GM12878 (cell line): ENCODE results near the gene HIGD2B. TPM values are rescaled to one million over a fixed set of nuclear protein-coding genes. Genes with fewer than 3 reads are reported as not detected.

ENCODE experiments used
- ATAC-seq: fragments of 200-7000 bp; cut with Tn5 transposase; 3 replicates; pipeline ENCODE4 v1.9.1; 2020; ENCODE audit warnings: mild to moderate bottlenecking, moderate library complexity
- BruUV-seq: library from RNA; stranded (reverse); fragments of 400-500 nt; replicated peaks from 2 replicates; lab custom pipeline; 2021; lab: Mats Ljungman, UMichigan
- CTCF ChIA-PET: fragments of 300-600 bp; sonication (Branson Sonifier 250); formaldehyde crosslinking; extraction: SDS; loops from one replicate; lab custom pipeline; 2021; ENCODE audit warnings: inconsistent platforms; lab: Yijun Ruan, JAX
- POLR2A ChIA-PET: fragments of 350-600 bp; formaldehyde crosslinking; extraction: SDS; loops from one replicate; lab custom pipeline; 2021; ENCODE audit warnings: inconsistent platforms; lab: Charles Lee
- RAD21 ChIA-PET: fragments of 300-600 bp; sonication (Branson Sonifier 250); formaldehyde crosslinking; loops from one replicate; lab custom pipeline; 2023; ENCODE audit warnings: antibody characterized with exemption; ENCODE audit not compliant: unreplicated experiment; lab: Charles Lee
- SMC1A ChIA-PET: fragments of 300-600 bp; sonication (Branson Sonifier 250); formaldehyde crosslinking; loops from one replicate; lab custom pipeline; 2023; ENCODE audit not compliant: unreplicated experiment, uncharacterized antibody; lab: Charles Lee
- DNase-seq: peaks from one replicate; pipeline ENCODE4 v3.0.0-alpha.2; 2011; ENCODE audit warnings: low read depth, low spot score
- FAIRE-seq: peaks from 3 replicates; lab custom pipeline; 2011; peaks lifted over from hg19 to GRCh38; lab: Jason Lieb, UNC
- H2AFZ ChIP-seq: 2 replicates; pipeline ENCODE4 v1.6.0; 2011; ENCODE audit warnings: low read depth, low read length, control low read depth; ENCODE audit not compliant: control insufficient read depth
- H3K27ac ChIP-seq: 2 replicates; pipeline ENCODE4 v1.5.1; 2011; ENCODE audit warnings: control low read depth; ENCODE audit not compliant: control insufficient read depth, insufficient read depth
- H3K27me3 ChIP-seq, 2 experiments: replicated peaks in 1 of 2; 2 replicates each; pipeline versions ENCODE4 v1.6.0 to v1.6.1; 2011; ENCODE audit warnings: low read length in 1 of 2; ENCODE audit not compliant: control insufficient read depth in 2 of 2, insufficient read depth in 2 of 2
- H3K36me3 ChIP-seq, 2 experiments: 2 replicates each; pipeline ENCODE4 v1.5.1; 2011; ENCODE audit warnings: low read length in 1 of 2; ENCODE audit not compliant: control insufficient read depth in 2 of 2, insufficient read depth in 2 of 2
- H3K4me1 ChIP-seq: 2 replicates; pipeline ENCODE4 v1.6.1; 2011; ENCODE audit warnings: mild to moderate bottlenecking, low read length, moderate library complexity, mixed read lengths; ENCODE audit not compliant: control insufficient read depth, insufficient read depth
- H3K4me2 ChIP-seq: 2 replicates; pipeline ENCODE4 v1.6.0; 2011; ENCODE audit warnings: control low read depth; ENCODE audit not compliant: control insufficient read depth, insufficient read depth
- H3K4me3 ChIP-seq: fragments of 200-600 bp; sonication (generic); 2 replicates; pipeline ENCODE4 v1.5.1; 2016
- H3K79me2 ChIP-seq: 2 replicates; pipeline ENCODE4 v1.6.0; 2011; ENCODE audit warnings: low read length; ENCODE audit not compliant: control insufficient read depth, insufficient read depth
- H3K9ac ChIP-seq: 2 replicates; pipeline ENCODE4 v1.8.0; 2011; ENCODE audit warnings: low read length, control low read depth, mixed read lengths; ENCODE audit not compliant: control insufficient read depth, insufficient read depth
- H3K9me3 ChIP-seq: replicated peaks from 3 replicates; pipeline ENCODE4 v1.5.1; 2011; ENCODE audit warnings: mild to moderate bottlenecking, low read length; ENCODE audit not compliant: control insufficient read depth, insufficient read depth
- H4K20me1 ChIP-seq: 2 replicates; pipeline ENCODE4 v1.6.0; 2011; ENCODE audit not compliant: control insufficient read depth, insufficient read depth
- IKZF2 ChIP-seq, 2 experiments: fragments of 450-650 bp; IDR thresholded peaks; 2 replicates each; pipeline ENCODE4 v1.6.1; 2017; ENCODE audit warnings: mild to moderate bottlenecking in 2 of 2, moderate library complexity in 2 of 2
- KAT2A ChIP-seq: conservative IDR thresholded peaks from 2 replicates; pipeline ENCODE4 v1.6.1; 2011; ENCODE audit warnings: low read depth, low read length; ENCODE audit not compliant: control insufficient read depth
- MEF2B ChIP-seq: fragments of 450-650 bp; IDR thresholded peaks from 2 replicates; pipeline ENCODE4 v1.6.1; 2018; ENCODE audit warnings: mild to moderate bottlenecking, moderate library complexity; ENCODE audit not compliant: partially characterized antibody, poor library complexity, severe bottlenecking
- MYC ChIP-seq: IDR thresholded peaks from 2 replicates; pipeline ENCODE4 v1.6.1; 2011; ENCODE audit warnings: mild to moderate bottlenecking, low read length, moderate library complexity, inconsistent platforms; ENCODE audit not compliant: insufficient read depth, insufficient replicate concordance, insufficient read length, severe bottlenecking
- NFIC ChIP-seq: IDR thresholded peaks from 2 replicates; pipeline ENCODE4 v1.6.1; 2012; ENCODE audit warnings: low read depth, mild to moderate bottlenecking, inconsistent platforms, low read length, moderate library complexity
- NKRF ChIP-seq: fragments of 450-650 bp; conservative IDR thresholded peaks from 2 replicates; pipeline ENCODE4 v1.6.1; 2017; ENCODE audit warnings: mild to moderate bottlenecking, moderate library complexity
- PAX5 ChIP-seq: IDR thresholded peaks from 2 replicates; pipeline ENCODE4 v1.6.1; 2011; ENCODE audit warnings: low read depth, low read length, borderline replicate concordance
- RB1 ChIP-seq: fragments of 450-650 bp; formaldehyde crosslinking; IDR thresholded peaks from 2 replicates; pipeline ENCODE4 v1.6.1; 2017; ENCODE audit warnings: mild to moderate bottlenecking, borderline replicate concordance
- TBL1XR1 ChIP-seq: IDR thresholded peaks from 2 replicates; pipeline ENCODE4 v1.6.1; 2012; ENCODE audit warnings: low read depth, low read length, improper control_type of control experiment
- YBX1 ChIP-seq: fragments of 450-650 bp; IDR thresholded peaks from 2 replicates; pipeline ENCODE4 v1.6.1; 2016; ENCODE audit warnings: antibody characterized with exemption
- ZZZ3 ChIP-seq: IDR thresholded peaks from 2 replicates; pipeline ENCODE4 v1.6.1; 2011; ENCODE audit warnings: low read depth; ENCODE audit not compliant: control insufficient read depth, insufficient read length
- WGBS: methylation state at CpG from one replicate; pipeline ENCODE4 v1.1.6; 2016; ENCODE audit warnings: low lambda C conversion rate; ENCODE audit not compliant: insufficient replicate concordance, insufficient coverage; ENCODE audit errors: missing lambda C conversion rate; 5-methylcytosine and 5-hydroxymethylcytosine counted together
- in situ Hi-C: fragments of 300-500 bp; cut with MboI; formaldehyde crosslinking; loops from 9 replicates; pipeline ENCODE4 v1.14.3; 2018; ENCODE audit warnings: mixed read lengths
- intact Hi-C: fragments of 100-400 bp; cut with micrococcal nuclease; formaldehyde crosslinking; loops from one replicate; pipeline ENCODE4 v1.14.2; 2022; ENCODE audit not compliant: unreplicated experiment
- polyA plus RNA-seq, 11 experiments: library from polyadenylated mRNA; depleted of rRNA in 4 of 11; unstranded in 6 of 11; stranded (reverse) in 5 of 11; fragments of >200 nt; fragmentation: Nextera tagmentation in 4 of 11; fragmentation: Illumina TruSeq in 1 of 11; extraction: Ambion mirVana in 4 of 11; extraction: Trizol in 1 of 11; gene quantifications; 1 replicate in 1 of 11; 2 replicates in 10 of 11; pipeline versions ENCODE4 v1.2.1 to v1.2.3, GENCODE V29; 2011 to 2016; ENCODE audit warnings: inconsistent platforms in 2 of 11, missing spikeins in 2 of 11, low read depth in 1 of 11
- total RNA-seq, 4 experiments: library from RNA; depleted of rRNA in 3 of 4; stranded (reverse); fragments of >200 nt in 3 of 4; fragmentation: Illumina TruSeq in 1 of 4; extraction: Trizol in 1 of 4; gene quantifications; 2 replicates each; pipeline versions ENCODE4 v1.2.1 to v1.2.3, GENCODE V29; 2013 to 2021
- TF ChIP-seq, protein P1 (sequence below): IDR thresholded peaks from 2 replicates; pipeline ENCODE4 v1.6.1; 2011; ENCODE audit warnings: borderline replicate concordance, low read depth, mild to moderate bottlenecking, moderate library complexity, mixed read lengths, low read length; ENCODE audit not compliant: insufficient read depth; ENCODE audit errors: extremely low read length
- TF ChIP-seq, protein P2 (sequence below): IDR thresholded peaks from 2 replicates; pipeline ENCODE4 v1.6.1; 2012; ENCODE audit warnings: low read depth, low read length, improper control_type of control experiment

Gene HIGD2B
- total and polyA plus RNA-seq, 10 of the 15 experiments (the other 5 are each of a cell fraction or from before 2014, with no cell fraction given): 0.10 to 0.56 TPM; not detected in 8

DNA sequence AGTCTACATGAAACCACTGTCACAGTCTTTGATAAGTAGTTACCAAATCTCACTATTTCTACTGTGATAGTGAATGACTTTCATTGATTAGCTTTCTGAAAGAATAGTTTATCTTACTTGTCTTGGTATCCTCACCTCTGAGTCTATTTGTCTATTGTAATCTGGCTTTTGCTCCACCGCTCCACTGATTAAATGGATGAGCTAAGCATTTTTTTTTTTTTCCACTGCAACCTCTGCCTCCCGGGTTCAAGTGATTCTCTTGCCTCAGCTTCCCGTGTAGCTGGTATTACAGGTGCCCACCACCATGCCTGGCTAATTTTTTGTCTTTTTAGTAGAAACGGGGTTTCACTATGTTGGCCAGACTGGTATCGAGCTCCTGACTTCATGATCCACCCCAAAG lies 13.0 kb upstream of the HIGD2B start:
- H3K4me2 ChIP-seq: no peak overlapping the region
- in situ Hi-C loops (no loop called here), intact Hi-C loops (no loop called here)
- RAD21 ChIA-PET: no interaction called here
- H3K4me3 ChIP-seq: no peak overlapping the region
- H3K79me2 ChIP-seq: no peaks in the 10 kb centered on the region
- H3K4me1 ChIP-seq: no peaks in the 10 kb centered on the region
- 82% methylated on average over 5 of the region's 5 CpGs for WGBS
- no peaks in the 10 kb centered on the region for H3K9me3 ChIP-seq
- no peak overlapping the region for H3K27ac ChIP-seq
- ATAC-seq (no peak), FAIRE-seq (no peak), DNase-seq (no peak)
- SMC1A ChIA-PET: no interaction called here
- POLR2A ChIA-PET: no interaction called here
- no peaks in the 10 kb centered on the region for H3K36me3 ChIP-seq
- no peak for TF ChIP-seq RB1
- TF ChIP-seq NFIC: no peak
- TF ChIP-seq KAT2A: no peak
- TF ChIP-seq, protein P1, sequence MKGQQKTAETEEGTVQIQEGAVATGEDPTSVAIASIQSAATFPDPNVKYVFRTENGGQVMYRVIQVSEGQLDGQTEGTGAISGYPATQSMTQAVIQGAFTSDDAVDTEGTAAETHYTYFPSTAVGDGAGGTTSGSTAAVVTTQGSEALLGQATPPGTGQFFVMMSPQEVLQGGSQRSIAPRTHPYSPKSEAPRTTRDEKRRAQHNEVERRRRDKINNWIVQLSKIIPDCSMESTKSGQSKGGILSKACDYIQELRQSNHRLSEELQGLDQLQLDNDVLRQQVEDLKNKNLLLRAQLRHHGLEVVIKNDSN: no peak
- TF ChIP-seq IKZF2 (IDR thresholded peaks at IDR 0.05): no peak
- no peak for TF ChIP-seq MEF2B
- TF ChIP-seq TBL1XR1: no peak
- no peak overlapping the region for H2AFZ ChIP-seq
- no peak overlapping the region for H3K9ac ChIP-seq
- no TSS peak for BruUV-seq
- H4K20me1 ChIP-seq: no peaks in the 10 kb centered on the region
- no peaks in the 10 kb centered on the region for H3K27me3 ChIP-seq
- CTCF ChIA-PET: no interaction called here

- H3K4me1 ChIP-seq: no peaks in the 10 kb centered on the region
- TF ChIP-seq PAX5: peak; percentile 60; the same call in 1 of the 2 replicates
- no peak for TF ChIP-seq ZZZ3
- TF ChIP-seq MYC: no peak
- no peak for TF ChIP-seq YBX1
- TF ChIP-seq NKRF: no peak
- TF ChIP-seq, protein P2, sequence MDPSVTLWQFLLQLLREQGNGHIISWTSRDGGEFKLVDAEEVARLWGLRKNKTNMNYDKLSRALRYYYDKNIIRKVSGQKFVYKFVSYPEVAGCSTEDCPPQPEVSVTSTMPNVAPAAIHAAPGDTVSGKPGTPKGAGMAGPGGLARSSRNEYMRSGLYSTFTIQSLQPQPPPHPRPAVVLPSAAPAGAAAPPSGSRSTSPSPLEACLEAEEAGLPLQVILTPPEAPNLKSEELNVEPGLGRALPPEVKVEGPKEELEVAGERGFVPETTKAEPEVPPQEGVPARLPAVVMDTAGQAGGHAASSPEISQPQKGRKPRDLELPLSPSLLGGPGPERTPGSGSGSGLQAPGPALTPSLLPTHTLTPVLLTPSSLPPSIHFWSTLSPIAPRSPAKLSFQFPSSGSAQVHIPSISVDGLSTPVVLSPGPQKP: no peak
- FAIRE-seq (no peak), ATAC-seq (no peak), DNase-seq (no peak)
- H3K4me2 ChIP-seq: no peak overlapping the region
- intact Hi-C loops: no loop called here
- no peak overlapping the region for H2AFZ ChIP-seq
- CTCF ChIA-PET: interaction anchor here (1.4 kb wide), 1 partner anchor 17 kb away, joined by 3 read pairs; no protein-coding TSS in a partner anchor
- BruUV-seq: no TSS peak
- no peaks in the 10 kb centered on the region for H3K79me2 ChIP-seq
- in situ Hi-C loops: no loop called here
- 30% methylated on average over 5 of the region's 5 CpGs for WGBS
- H3K9ac ChIP-seq: no peak overlapping the region
- no peaks in the 10 kb centered on the region for H4K20me1 ChIP-seq
- no peak overlapping the region for H3K27ac ChIP-seq
- SMC1A ChIA-PET: no interaction called here
- no peak overlapping the region for H3K4me3 ChIP-seq
- H3K27me3 ChIP-seq: no peaks in the 10 kb centered on the region
- H3K9me3 ChIP-seq: no peaks in the 10 kb centered on the region
- no peaks in the 10 kb centered on the region for H3K36me3 ChIP-seq
- POLR2A ChIA-PET: no interaction called here
- RAD21 ChIA-PET: no interaction called here
Measured at GRCh38 chr15:72690938-72691337, 5.0 kb upstream of the HIGD2B start.
